Peyer's patch (tissue), 4 donors: ENCODE data around the gene CBLB.

ENCODE experiments used
- POLR2A ChIP-seq, 2 donors: fragments of 450-650 bp; IDR thresholded peaks; one replicate each; pipeline ENCODE4 v1.5.1; 2017; ENCODE audit warnings: antibody characterized with exemption in 2 of 2, mild to moderate bottlenecking in 2 of 2, moderate library complexity in 2 of 2
- TF ChIP-seq, protein P1 (sequence below), 6 experiments: fragments of 450-650 bp in 4 of 6; fragments of 200-600 bp in 2 of 6; sonication (generic) in 1 of 6; IDR thresholded peaks; one replicate each; pipeline ENCODE4 v1.5.1; 2017 to 2019; ENCODE audit warnings: antibody characterized with exemption in 6 of 6, mild to moderate bottlenecking in 3 of 6, moderate library complexity in 1 of 6

DNA sequence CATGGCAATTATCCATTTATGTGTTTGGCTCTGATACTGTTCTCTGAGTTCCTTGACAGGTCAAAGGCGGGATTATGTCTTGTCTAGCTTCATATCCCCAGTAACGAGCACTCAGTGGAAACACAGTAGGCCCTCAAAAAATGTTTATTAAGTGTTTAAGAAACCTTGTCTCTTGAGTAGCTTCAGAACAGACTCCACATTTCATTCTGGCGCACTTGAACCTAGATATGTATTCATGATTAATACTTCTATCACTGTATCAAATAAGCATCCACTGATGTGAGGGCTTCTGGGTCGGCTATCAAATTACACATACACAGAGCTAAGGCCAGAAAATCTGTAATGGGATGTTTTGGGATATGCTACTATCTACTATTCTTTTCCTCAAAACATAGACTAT is 4.6 kb downstream of the CBLB start:
- TF ChIP-seq, protein P1, sequence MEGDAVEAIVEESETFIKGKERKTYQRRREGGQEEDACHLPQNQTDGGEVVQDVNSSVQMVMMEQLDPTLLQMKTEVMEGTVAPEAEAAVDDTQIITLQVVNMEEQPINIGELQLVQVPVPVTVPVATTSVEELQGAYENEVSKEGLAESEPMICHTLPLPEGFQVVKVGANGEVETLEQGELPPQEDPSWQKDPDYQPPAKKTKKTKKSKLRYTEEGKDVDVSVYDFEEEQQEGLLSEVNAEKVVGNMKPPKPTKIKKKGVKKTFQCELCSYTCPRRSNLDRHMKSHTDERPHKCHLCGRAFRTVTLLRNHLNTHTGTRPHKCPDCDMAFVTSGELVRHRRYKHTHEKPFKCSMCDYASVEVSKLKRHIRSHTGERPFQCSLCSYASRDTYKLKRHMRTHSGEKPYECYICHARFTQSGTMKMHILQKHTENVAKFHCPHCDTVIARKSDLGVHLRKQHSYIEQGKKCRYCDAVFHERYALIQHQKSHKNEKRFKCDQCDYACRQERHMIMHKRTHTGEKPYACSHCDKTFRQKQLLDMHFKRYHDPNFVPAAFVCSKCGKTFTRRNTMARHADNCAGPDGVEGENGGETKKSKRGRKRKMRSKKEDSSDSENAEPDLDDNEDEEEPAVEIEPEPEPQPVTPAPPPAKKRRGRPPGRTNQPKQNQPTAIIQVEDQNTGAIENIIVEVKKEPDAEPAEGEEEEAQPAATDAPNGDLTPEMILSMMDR (IDR thresholded peaks at IDR 0.05): no peak
- no peak for TF ChIP-seq POLR2A (IDR thresholded peaks at IDR 0.05)
